Natural killer cell (primary cell): ENCODE measurements around the gene C3. TPM values are rescaled to one million over a fixed set of nuclear protein-coding genes. Genes with fewer than 3 reads are reported as not detected.

Experiments used
- ATAC-seq, 3 donors: fragments of 150-1000 bp in 2 of 3; fragments of 200-7000 bp in 1 of 3; cut with Tn5 transposase; 1 replicate in 1 of 3; 2 replicates in 2 of 3; pipeline ENCODE4 v1.10.0; 2021; ENCODE audit warnings: mild to moderate bottlenecking in 2 of 3, moderate library complexity in 2 of 3
- DNase-seq, 2 donors: peaks; one replicate each; pipeline versions ENCODE4 v3.0.0 to v3.0.0-alpha.2; 2013 to 2021; ENCODE audit warnings: mixed read lengths in 1 of 2
- H3K27ac ChIP-seq: one replicate; pipeline ENCODE4 v1.5.1; 2013; ENCODE audit warnings: mild to moderate bottlenecking, low read length
- H3K27me3 ChIP-seq: one replicate; pipeline ENCODE4 v1.6.1; 2013; ENCODE audit warnings: low read length; ENCODE audit not compliant: control insufficient read depth, insufficient read depth
- H3K36me3 ChIP-seq: one replicate; pipeline ENCODE4 v1.6.1; 2013; ENCODE audit warnings: low read length; ENCODE audit not compliant: control insufficient read depth, insufficient read depth
- H3K4me1 ChIP-seq: one replicate; pipeline ENCODE4 v1.6.1; 2013; ENCODE audit warnings: low read length; ENCODE audit not compliant: control insufficient read depth, insufficient read depth
- H3K4me3 ChIP-seq: one replicate; pipeline ENCODE4 v1.5.1; 2013; ENCODE audit warnings: low read length
- H3K9me3 ChIP-seq: one replicate; pipeline ENCODE4 v1.6.1; 2013; ENCODE audit warnings: low read length; ENCODE audit not compliant: control insufficient read depth, insufficient read depth
- H3K27ac Mint-ChIP-seq, 2 donors: one replicate each; pipeline ENCODE4 v1.8.0; 2022; ENCODE audit warnings: mild to moderate bottlenecking in 2 of 2, mixed read lengths in 2 of 2, moderate library complexity in 1 of 2
- H3K27me3 Mint-ChIP-seq, 2 donors: one replicate each; pipeline ENCODE4 v1.8.0; 2022; ENCODE audit warnings: low read depth in 2 of 2, mixed read lengths in 2 of 2
- H3K36me3 Mint-ChIP-seq: one replicate; pipeline ENCODE4 v1.8.0; 2022; ENCODE audit warnings: mixed read lengths
- H3K4me1 Mint-ChIP-seq, 2 donors: one replicate each; pipeline ENCODE4 v1.8.0; 2022; ENCODE audit warnings: mixed read lengths in 2 of 2
- H3K4me3 Mint-ChIP-seq: one replicate; pipeline ENCODE4 v1.8.0; 2022; ENCODE audit warnings: mild to moderate bottlenecking, moderate library complexity, mixed read lengths
- H3K9me3 Mint-ChIP-seq, 2 donors: one replicate each; pipeline ENCODE4 v1.8.0; 2022; ENCODE audit warnings: mixed read lengths in 2 of 2
- WGBS: methylation state at CpG from one replicate; pipeline ENCODE4 v1.1.7; 2013; ENCODE audit warnings: missing lambda C conversion rate; ENCODE audit not compliant: insufficient coverage; 5-methylcytosine and 5-hydroxymethylcytosine counted together
- intact Hi-C: fragments of 100-400 bp; cut with micrococcal nuclease; formaldehyde crosslinking; loops from one replicate; pipeline ENCODE4 v1.14.2; 2022
- total RNA-seq, 4 donors: library from RNA; stranded (reverse); fragments of 120-200 nt in 1 of 4; gene quantifications; one replicate each; pipeline versions ENCODE4 v1.2.3 to v1.2.4, GENCODE V29; 2013 to 2022
- TF ChIP-seq, protein P1 (sequence below): fragments of 200-600 bp; IDR thresholded peaks from one replicate; pipeline ENCODE4 v1.8.0; 2022; ENCODE audit warnings: antibody characterized with exemption

Gene C3
- total RNA-seq, 3 donors from 2014 or later (not counting 1 experiment from before 2014, with no cell fraction given): 0.38 to 5.5 TPM; not detected in 1

DNA sequence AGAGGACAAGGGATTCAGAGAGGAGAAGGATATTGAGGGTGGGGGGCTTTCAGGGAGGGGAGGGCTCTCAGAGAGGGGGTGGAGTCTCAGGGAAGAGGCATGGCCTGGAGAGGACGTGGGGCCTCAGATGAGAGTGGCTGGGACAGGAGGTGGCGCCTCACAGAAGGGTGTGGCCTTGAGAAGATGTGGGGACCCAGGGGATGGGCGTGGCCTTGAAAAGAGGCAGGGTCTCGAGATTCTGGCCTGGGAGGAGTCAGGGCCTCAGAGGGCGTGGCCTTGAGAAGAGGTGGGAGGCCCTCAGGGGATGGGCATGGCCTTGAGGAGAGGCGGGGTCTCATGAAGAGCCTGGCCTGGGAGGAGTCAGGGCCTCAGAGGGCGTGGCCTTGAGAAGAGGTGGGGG, 26.8 kb downstream of the C3 start:
- TF ChIP-seq, protein P1, sequence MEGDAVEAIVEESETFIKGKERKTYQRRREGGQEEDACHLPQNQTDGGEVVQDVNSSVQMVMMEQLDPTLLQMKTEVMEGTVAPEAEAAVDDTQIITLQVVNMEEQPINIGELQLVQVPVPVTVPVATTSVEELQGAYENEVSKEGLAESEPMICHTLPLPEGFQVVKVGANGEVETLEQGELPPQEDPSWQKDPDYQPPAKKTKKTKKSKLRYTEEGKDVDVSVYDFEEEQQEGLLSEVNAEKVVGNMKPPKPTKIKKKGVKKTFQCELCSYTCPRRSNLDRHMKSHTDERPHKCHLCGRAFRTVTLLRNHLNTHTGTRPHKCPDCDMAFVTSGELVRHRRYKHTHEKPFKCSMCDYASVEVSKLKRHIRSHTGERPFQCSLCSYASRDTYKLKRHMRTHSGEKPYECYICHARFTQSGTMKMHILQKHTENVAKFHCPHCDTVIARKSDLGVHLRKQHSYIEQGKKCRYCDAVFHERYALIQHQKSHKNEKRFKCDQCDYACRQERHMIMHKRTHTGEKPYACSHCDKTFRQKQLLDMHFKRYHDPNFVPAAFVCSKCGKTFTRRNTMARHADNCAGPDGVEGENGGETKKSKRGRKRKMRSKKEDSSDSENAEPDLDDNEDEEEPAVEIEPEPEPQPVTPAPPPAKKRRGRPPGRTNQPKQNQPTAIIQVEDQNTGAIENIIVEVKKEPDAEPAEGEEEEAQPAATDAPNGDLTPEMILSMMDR: no peak
- H3K4me1 ChIP-seq: peaks cover 4% of the 10 kb centered on the region
- no peak overlapping the region for H3K27ac Mint-ChIP-seq
- H3K4me1 Mint-ChIP-seq: peaks cover 6% of the 10 kb centered on the region in 2 donors
- no peaks in the 10 kb centered on the region for H3K9me3 ChIP-seq
- no peak overlapping the region for H3K27ac ChIP-seq
- no peak for DNase-seq
- no peaks in the 10 kb centered on the region for H3K27me3 Mint-ChIP-seq
- no peaks in the 10 kb centered on the region for H3K36me3 ChIP-seq
- WGBS: 80% methylated on average over 7 of the region's 7 CpGs
- H3K9me3 Mint-ChIP-seq: no peaks in the 10 kb centered on the region
- H3K4me3 ChIP-seq: no peak overlapping the region
- no peaks in the 10 kb centered on the region for H3K36me3 Mint-ChIP-seq
- ATAC-seq: no peak
- intact Hi-C loops: no loop called here
- H3K4me3 Mint-ChIP-seq: no peak overlapping the region
- H3K27me3 ChIP-seq: no peaks in the 10 kb centered on the region

DNA sequence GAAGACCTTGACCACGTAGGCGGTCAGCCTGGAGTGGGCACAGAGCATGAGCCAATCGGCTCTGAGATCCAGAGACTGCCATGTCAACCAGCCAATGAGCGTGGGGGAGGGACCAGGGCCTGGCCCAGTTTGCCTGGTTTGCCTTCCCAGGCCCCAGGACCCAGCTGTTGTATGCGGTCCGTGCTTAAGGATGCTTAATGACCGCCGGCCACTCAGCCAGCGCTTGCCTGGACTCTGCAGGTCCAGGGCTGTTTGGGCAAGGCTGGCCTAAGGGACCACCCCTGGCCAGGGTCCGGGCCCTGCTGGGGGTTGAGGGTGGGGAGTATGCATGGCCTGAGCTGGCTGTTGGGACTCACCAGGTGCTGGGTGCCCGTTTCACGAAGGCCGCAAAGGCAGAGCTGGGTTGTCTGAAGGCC, 27.4 kb downstream of the C3 start:
- H3K27me3 Mint-ChIP-seq: no peaks in the 10 kb centered on the region
- H3K4me1 Mint-ChIP-seq: peaks cover 6 to 8% of the 10 kb centered on the region in 2 donors
- Histone ChIP-seq H3K27ac (no peak overlapping the region), H3K4me3 (no peak overlapping the region), H3K9me3 (no peaks in the 10 kb centered on the region), H3K36me3 (no peaks in the 10 kb centered on the region), H3K4me1 (peaks cover 4% of the 10 kb centered on the region), H3K27me3 (no peaks in the 10 kb centered on the region)
- intact Hi-C loops: no loop called here
- no peaks in the 10 kb centered on the region for H3K36me3 Mint-ChIP-seq
- TF ChIP-seq, protein P1: no peak
- H3K4me3 Mint-ChIP-seq: no peak overlapping the region
- DNase-seq: no peak
- ATAC-seq: no peak
- 95% methylated on average over 13 of the region's 13 CpGs for WGBS
- no peak overlapping the region for H3K27ac Mint-ChIP-seq
- H3K9me3 Mint-ChIP-seq: no peaks in the 10 kb centered on the region

GRCh38 chr19:6692027-6692426, 28.4 kb downstream of the C3 start:
- Histone ChIP-seq H3K4me1 (no peaks in the 10 kb centered on the region), H3K4me3 (no peak overlapping the region), H3K27ac (no peak overlapping the region), H3K36me3 (no peaks in the 10 kb centered on the region), H3K27me3 (no peaks in the 10 kb centered on the region), H3K9me3 (no peaks in the 10 kb centered on the region)
- no peak for ATAC-seq
- H3K36me3 Mint-ChIP-seq: no peaks in the 10 kb centered on the region
- DNase-seq: no peak
- no peak overlapping the region for H3K27ac Mint-ChIP-seq
- intact Hi-C loops: no loop called here
- H3K27me3 Mint-ChIP-seq: no peaks in the 10 kb centered on the region
- TF ChIP-seq, protein P1: no peak
- H3K4me1 Mint-ChIP-seq: peaks cover under 1 to 5% of the 10 kb centered on the region in 2 donors
- no peaks in the 10 kb centered on the region for H3K9me3 Mint-ChIP-seq
- 82% methylated on average over 10 of the region's 10 CpGs for WGBS
- H3K4me3 Mint-ChIP-seq: no peak overlapping the region

GRCh38 chr19:6691342-6691741, 29.1 kb downstream of the C3 start:
- Mint-ChIP-seq H3K36me3 (no peaks in the 10 kb centered on the region), H3K4me3 (no peak overlapping the region), H3K27me3 (no peaks in the 10 kb centered on the region), H3K4me1 (peaks cover 0 to 5% of the 10 kb centered on the region in 2 donors), H3K27ac (no peak overlapping the region), H3K9me3 (no peaks in the 10 kb centered on the region)
- Histone ChIP-seq H3K27me3 (no peaks in the 10 kb centered on the region), H3K4me3 (no peak overlapping the region), H3K36me3 (no peaks in the 10 kb centered on the region), H3K4me1 (no peaks in the 10 kb centered on the region), H3K9me3 (no peaks in the 10 kb centered on the region), H3K27ac (no peak overlapping the region)
- 97% methylated on average over 8 of the region's 8 CpGs for WGBS
- intact Hi-C loops: no loop called here
- DNase-seq: no peak
- TF ChIP-seq, protein P1: no peak
- ATAC-seq: no peak
